ENCODE data around the gene RAD54L. TPM values are rescaled to one million over a fixed set of nuclear protein-coding genes. Genes with fewer than 3 reads are reported as not detected.

RAD54L gene
- total and polyA plus RNA-seq, 2 donors (not counting 1 experiment from before 2014, with no cell fraction given) = 0.57 to 1.1 TPM

DNA sequence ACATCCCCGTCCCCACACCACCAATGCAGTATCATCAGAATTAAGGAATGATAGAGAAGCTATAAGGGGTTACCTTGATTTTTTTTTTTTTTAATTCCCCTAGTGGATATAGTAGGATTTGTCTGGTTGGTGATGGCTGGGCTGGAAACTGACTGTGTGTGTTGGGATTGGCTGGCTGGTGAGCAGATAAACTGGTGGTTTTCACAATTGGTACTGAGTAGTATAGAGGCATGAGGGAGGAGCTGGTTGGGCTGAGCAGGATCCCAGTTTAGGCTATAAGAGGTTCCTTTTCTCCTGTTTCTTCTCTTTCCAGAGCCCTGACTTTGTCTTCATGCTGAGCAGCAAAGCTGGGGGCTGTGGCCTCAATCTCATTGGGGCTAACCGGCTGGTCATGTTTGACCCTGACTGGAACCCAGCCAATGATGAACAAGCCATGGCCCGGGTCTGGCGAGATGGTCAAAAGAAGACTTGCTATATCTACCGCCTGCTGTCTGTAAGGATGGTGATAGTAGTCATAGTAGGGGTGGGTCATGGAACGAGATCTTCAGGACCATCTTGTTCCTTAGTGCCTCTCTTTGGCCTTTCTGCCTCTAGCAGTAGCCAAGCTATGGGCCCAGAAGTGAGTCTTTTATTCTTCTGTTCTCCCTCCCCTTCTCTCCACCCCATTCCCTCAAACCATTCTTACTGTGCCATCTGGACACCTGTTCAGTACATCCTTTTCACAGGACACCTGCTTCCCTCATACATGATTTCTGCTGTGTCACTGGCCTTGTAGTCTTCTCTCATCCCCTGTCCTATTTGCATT is 26.9 kb downstream of the RAD54L start:
- Histone ChIP-seq H3K4me1 (ENCODE audit: control insufficient read depth in 2 of 2, insufficient read depth in 2 of 2, low read length in 2 of 2) (no peaks in the 10 kb centered on the region), H3K27ac (ENCODE audit: low read length in 2 of 2) (no peak overlapping the region), H3K79me2 (ENCODE audit: control insufficient read depth, insufficient read depth, low read length) (no peaks in the 10 kb centered on the region), H3K9me3 (ENCODE audit: control extremely low read depth in 1 of 3, control insufficient read depth in 2 of 3, insufficient read depth in 1 of 3, low read length in 2 of 3) (no peaks in the 10 kb centered on the region), H2AFZ (ENCODE audit: insufficient read depth, low read depth, low read length, poor library complexity, severe bottlenecking) (no peak overlapping the region), H3K4me2 (replicated peaks; ENCODE audit: low read depth, low read length, poor library complexity, severe bottlenecking) (no peak overlapping the region), H3K4me3 (ENCODE audit: control extremely low read depth in 1 of 5, extremely low read depth in 1 of 5, insufficient read depth in 1 of 5, low read depth in 2 of 5, low read length in 4 of 5) (no peak overlapping the region), H3K36me3 (replicated peaks in 1 of 2; ENCODE audit: control extremely low read depth in 1 of 2, control insufficient read depth in 1 of 2, extremely low read depth in 1 of 2, insufficient read depth in 2 of 2, low read length in 1 of 2) (peaks cover 0 to 12% of the 10 kb centered on the region in 2 experiments), H4K20me1 (ENCODE audit: control insufficient read depth, insufficient read depth, low read length, poor library complexity, severe bottlenecking) (no peaks in the 10 kb centered on the region), H3K27me3 (replicated peaks in 1 of 4; ENCODE audit: control extremely low read depth in 1 of 4, control insufficient read depth in 3 of 4, insufficient read depth in 4 of 4, low read length in 3 of 4) (no peaks in the 10 kb centered on the region), H3K9ac (ENCODE audit: low read length) (no peak overlapping the region)
- H3K27ac Mint-ChIP-seq = no peak overlapping the region
- H3K4me1 Mint-ChIP-seq = no peaks in the 10 kb centered on the region
- H3K27me3 Mint-ChIP-seq = no peaks in the 10 kb centered on the region
- no peak overlapping the region for H3K4me3 Mint-ChIP-seq
- ChIA-PET CTCF (interaction anchor here (0.6 to 0.7 kb wide), 3 partner anchors 23 to 1586 kb away, joined by 3 to 5 read pairs (median 3); no protein-coding TSS in a partner anchor), POLR2A (no interaction called here)
- intact Hi-C loops (cut with micrococcal nuclease) = no loop called here
- no peak for ATAC-seq (ENCODE audit: low read depth)
- no peak for TF ChIP-seq EZH2 (IDR thresholded peaks at IDR 0.05; ENCODE audit: borderline replicate concordance, insufficient read depth, low read depth, low read length, poor library complexity, severe bottlenecking)
- TF ChIP-seq, protein P1, sequence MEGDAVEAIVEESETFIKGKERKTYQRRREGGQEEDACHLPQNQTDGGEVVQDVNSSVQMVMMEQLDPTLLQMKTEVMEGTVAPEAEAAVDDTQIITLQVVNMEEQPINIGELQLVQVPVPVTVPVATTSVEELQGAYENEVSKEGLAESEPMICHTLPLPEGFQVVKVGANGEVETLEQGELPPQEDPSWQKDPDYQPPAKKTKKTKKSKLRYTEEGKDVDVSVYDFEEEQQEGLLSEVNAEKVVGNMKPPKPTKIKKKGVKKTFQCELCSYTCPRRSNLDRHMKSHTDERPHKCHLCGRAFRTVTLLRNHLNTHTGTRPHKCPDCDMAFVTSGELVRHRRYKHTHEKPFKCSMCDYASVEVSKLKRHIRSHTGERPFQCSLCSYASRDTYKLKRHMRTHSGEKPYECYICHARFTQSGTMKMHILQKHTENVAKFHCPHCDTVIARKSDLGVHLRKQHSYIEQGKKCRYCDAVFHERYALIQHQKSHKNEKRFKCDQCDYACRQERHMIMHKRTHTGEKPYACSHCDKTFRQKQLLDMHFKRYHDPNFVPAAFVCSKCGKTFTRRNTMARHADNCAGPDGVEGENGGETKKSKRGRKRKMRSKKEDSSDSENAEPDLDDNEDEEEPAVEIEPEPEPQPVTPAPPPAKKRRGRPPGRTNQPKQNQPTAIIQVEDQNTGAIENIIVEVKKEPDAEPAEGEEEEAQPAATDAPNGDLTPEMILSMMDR (IDR thresholded peaks at IDR 0.05) = no peak
- DNase-seq = no peak
- 96% methylated on average over 5 of the region's 6 CpGs for WGBS (ENCODE audit: insufficient coverage)
- no peaks in the 10 kb centered on the region for H3K9me3 Mint-ChIP-seq (ENCODE audit: insufficient read depth)

DNA sequence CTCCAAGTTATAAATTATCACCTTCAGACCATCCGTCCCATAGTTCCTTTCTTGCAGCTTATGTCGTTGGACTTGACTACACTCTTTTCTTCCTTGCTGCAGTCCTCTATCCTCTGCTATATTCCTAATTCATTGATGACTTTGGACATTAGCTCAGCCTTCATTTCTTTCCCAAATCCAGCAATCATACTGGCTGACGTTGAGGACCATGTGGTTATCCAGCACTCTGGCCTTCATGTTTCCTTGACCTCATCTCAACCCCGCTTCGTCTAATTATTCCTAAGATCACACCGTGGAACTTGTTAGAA is 27.4 kb downstream of the RAD54L start:
- ChIA-PET POLR2A (no interaction called here), CTCF (interaction anchor here (0.6 to 1.2 kb wide), 3 partner anchors 17 to 41 kb away, joined by 3 read pairs; no protein-coding TSS in a partner anchor)
- Histone ChIP-seq H3K36me3 (replicated peaks in 1 of 2; ENCODE audit: control extremely low read depth in 1 of 2, control insufficient read depth in 1 of 2, extremely low read depth in 1 of 2, insufficient read depth in 2 of 2, low read length in 1 of 2) (peaks cover 0 to 16% of the 10 kb centered on the region in 2 experiments), H3K9me3 (ENCODE audit: control extremely low read depth in 1 of 3, control insufficient read depth in 2 of 3, insufficient read depth in 1 of 3, low read length in 2 of 3) (no peaks in the 10 kb centered on the region), H3K79me2 (ENCODE audit: control insufficient read depth, insufficient read depth, low read length) (no peaks in the 10 kb centered on the region), H3K9ac (ENCODE audit: low read length) (no peak overlapping the region), H2AFZ (ENCODE audit: insufficient read depth, low read depth, low read length, poor library complexity, severe bottlenecking) (no peak overlapping the region), H3K27ac (ENCODE audit: low read length in 2 of 2) (no peak overlapping the region), H3K4me3 (ENCODE audit: control extremely low read depth in 1 of 5, extremely low read depth in 1 of 5, insufficient read depth in 1 of 5, low read depth in 2 of 5, low read length in 4 of 5) (no peak overlapping the region), H3K4me1 (ENCODE audit: control insufficient read depth in 2 of 2, insufficient read depth in 2 of 2, low read length in 2 of 2) (no peaks in the 10 kb centered on the region), H3K4me2 (replicated peaks; ENCODE audit: low read depth, low read length, poor library complexity, severe bottlenecking) (no peak overlapping the region), H3K27me3 (replicated peaks in 1 of 4; ENCODE audit: control extremely low read depth in 1 of 4, control insufficient read depth in 3 of 4, insufficient read depth in 4 of 4, low read length in 3 of 4) (no peaks in the 10 kb centered on the region), H4K20me1 (ENCODE audit: control insufficient read depth, insufficient read depth, low read length, poor library complexity, severe bottlenecking) (no peaks in the 10 kb centered on the region)
- ATAC-seq (ENCODE audit: low read depth) (no peak), DNase-seq (no peak)
- intact Hi-C loops (cut with micrococcal nuclease) = no loop called here
- H3K27me3 Mint-ChIP-seq = no peaks in the 10 kb centered on the region
- no peak for TF ChIP-seq EZH2 (IDR thresholded peaks at IDR 0.05; ENCODE audit: borderline replicate concordance, insufficient read depth, low read depth, low read length, poor library complexity, severe bottlenecking)
- TF ChIP-seq, protein P1 (IDR thresholded peaks at IDR 0.05) = no peak
- H3K4me3 Mint-ChIP-seq = no peak overlapping the region
- H3K4me1 Mint-ChIP-seq = no peaks in the 10 kb centered on the region
- no peaks in the 10 kb centered on the region for H3K9me3 Mint-ChIP-seq (ENCODE audit: insufficient read depth)
- 88% methylated on average over 6 of the region's 6 CpGs for WGBS (ENCODE audit: insufficient coverage)
- no peak overlapping the region for H3K27ac Mint-ChIP-seq

Measured in B cell (primary cell).